Lower lobe of right lung (tissue), 2 donors: ENCODE data around the gene ZNF827. TPM values are rescaled to one million over a fixed set of nuclear protein-coding genes. Genes with fewer than 3 reads are reported as not detected.
A peak's percentile ranks its signal among the peaks of the same experiment; 100 is the strongest.

Source experiments
- ATAC-seq, 2 donors: fragments of 200-7000 bp; cut with Tn5 transposase; one replicate each; pipeline ENCODE4 v1.9.1; 2020 to 2022; ENCODE audit warnings: mild to moderate bottlenecking in 2 of 2, moderate library complexity in 2 of 2
- DNase-seq: peaks from one replicate; pipeline ENCODE4 v3.0.0-alpha.2; 2020
- H3K27ac ChIP-seq: fragments of 200-600 bp; one replicate; pipeline ENCODE4 v1.8.0; 2022
- H3K27me3 ChIP-seq: fragments of 200-600 bp; one replicate; pipeline ENCODE4 v1.8.0; 2022; ENCODE audit warnings: low read depth
- H3K36me3 ChIP-seq: fragments of 200-600 bp; one replicate; pipeline ENCODE4 v1.8.0; 2022; ENCODE audit warnings: mild to moderate bottlenecking
- H3K4me1 ChIP-seq: fragments of 200-600 bp; one replicate; pipeline ENCODE4 v1.8.0; 2022
- H3K4me3 ChIP-seq: fragments of 200-600 bp; one replicate; pipeline ENCODE4 v1.8.0; 2022; ENCODE audit warnings: mild to moderate bottlenecking
- H3K9me3 ChIP-seq: fragments of 200-600 bp; one replicate; pipeline ENCODE4 v1.8.0; 2022
- CTCF ChIP-seq: fragments of 200-600 bp; IDR thresholded peaks from one replicate; pipeline ENCODE4 v1.8.0; 2022; ENCODE audit warnings: antibody characterized with exemption, mild to moderate bottlenecking
- intact Hi-C: fragments of 100-400 bp; cut with DNase I; formaldehyde crosslinking; loops from one replicate; pipeline ENCODE4 v1.11.0; 2022
- total RNA-seq: library from RNA; stranded (reverse); fragmentation: NEBNext Ultra II Directional; extraction: Animal tissue kit (Norgen Biotek cat#: 25700); gene quantifications from one replicate; pipeline ENCODE4 v1.2.1, GENCODE V29; 2021
- donor health status: DM: no; HTN: yes; CAD: no; lungs with severe emphysema.

Gene ZNF827
- total RNA-seq, 1 donor from 2014 or later: 11.3 TPM

DNA sequence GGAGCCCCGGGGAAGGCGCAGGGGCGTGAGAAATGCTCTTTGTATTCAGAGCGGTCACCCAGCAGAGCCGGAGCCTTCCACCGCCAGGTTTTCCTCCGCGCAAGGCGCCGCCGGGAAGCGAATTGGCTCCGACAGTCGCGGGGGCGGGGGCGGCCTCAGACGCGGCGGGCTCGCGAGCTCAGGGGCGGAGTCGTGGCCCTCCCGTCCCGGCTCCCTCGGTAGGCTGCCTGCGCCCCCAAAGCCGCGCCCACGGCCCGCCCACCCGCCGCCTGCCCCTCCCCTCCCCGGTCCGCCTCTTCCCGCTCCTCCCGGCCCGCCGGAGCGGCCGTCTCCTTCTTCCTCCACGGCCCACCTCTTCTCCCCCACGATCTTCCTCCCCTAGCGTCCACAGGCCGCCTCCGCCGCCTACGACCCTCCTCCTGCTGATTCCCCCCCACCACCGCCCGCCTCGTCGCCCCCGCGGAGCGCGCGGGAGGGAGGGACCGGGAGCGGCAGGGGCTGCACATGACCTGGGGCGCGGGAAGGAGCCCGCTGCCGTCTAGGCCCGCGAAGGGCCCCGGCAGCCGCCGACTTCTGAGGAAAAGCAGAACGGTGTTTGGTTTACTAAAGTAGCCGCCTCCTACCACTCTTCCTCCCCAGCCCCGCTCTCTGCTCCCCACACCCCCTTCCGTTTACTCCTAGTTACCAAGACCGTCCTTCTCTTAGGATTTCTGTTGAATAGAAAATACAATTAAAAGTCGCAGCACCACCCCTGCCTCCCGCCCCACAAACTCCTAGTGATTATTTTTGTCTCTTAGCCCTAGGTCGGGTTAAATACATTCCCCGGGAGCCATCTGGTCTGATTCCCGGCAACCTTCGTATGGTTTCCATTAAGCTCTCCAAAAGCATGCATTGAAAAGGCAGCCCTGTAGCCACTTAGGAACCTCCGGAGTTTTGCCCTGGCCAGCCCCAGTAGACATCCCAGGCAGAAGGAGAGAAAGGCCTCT, 205.4 kb downstream of the ZNF827 start:
- DNase-seq (peak; percentile 96), ATAC-seq (peak; percentile 91 to 96)
- peak overlapping the region; percentile 90 for H3K27ac ChIP-seq
- H3K4me3 ChIP-seq: peak overlapping the region; percentile 61
- H3K36me3 ChIP-seq: no peaks in the 10 kb centered on the region
- intact Hi-C loops: no loop called here
- no peak for TF ChIP-seq CTCF
- H3K9me3 ChIP-seq: no peaks in the 10 kb centered on the region
- no peaks in the 10 kb centered on the region for H3K27me3 ChIP-seq
- H3K4me1 ChIP-seq: peaks cover 57% of the 10 kb centered on the region

DNA sequence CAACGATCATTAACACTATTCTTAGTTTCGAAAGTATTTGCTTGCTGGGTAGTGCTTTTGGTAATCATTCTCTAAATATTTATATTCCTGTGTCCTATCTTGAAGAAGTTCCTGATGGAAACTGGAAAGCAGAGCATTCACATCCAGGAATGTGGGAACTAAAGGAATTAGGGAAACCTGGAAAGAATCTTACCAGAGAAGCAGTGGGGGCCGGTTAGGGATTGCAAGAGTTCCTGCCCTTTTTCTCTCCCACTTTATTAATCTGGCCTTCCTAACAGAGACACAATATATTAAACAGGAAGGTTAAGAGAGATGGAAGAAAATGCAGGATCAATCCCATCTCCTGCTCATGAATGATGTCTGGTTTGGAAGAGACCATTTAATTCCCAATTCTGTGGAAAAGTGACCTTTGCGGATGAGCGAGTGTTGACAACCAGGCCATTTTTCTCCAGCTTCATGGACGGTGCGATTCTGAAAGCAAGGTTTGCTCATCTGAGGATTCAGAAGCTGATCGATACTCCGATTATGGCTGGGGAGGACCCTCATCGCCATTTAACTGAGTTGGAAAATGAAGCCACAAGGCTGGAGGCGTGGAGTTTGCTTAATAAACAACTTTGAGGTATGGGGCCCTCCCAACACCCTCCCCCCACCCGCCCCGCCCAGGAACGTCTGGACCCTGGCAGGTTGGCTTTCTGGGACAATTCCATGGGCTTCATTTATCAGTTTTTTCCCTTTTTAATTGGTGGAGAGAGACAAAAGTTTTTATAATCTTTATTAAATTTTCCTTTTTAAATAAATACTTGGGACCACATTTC, 206.4 kb downstream of the ZNF827 start:
- H3K27ac ChIP-seq: peak overlapping the region; percentile 90
- H3K4me3 ChIP-seq: peak overlapping the region; percentile 61
- DNase-seq: no peak
- TF ChIP-seq CTCF: no peak
- ATAC-seq: no peak
- H3K36me3 ChIP-seq: no peaks in the 10 kb centered on the region
- peaks cover 57% of the 10 kb centered on the region for H3K4me1 ChIP-seq
- H3K9me3 ChIP-seq: no peaks in the 10 kb centered on the region
- no peaks in the 10 kb centered on the region for H3K27me3 ChIP-seq
- intact Hi-C loops: no loop called here

DNA sequence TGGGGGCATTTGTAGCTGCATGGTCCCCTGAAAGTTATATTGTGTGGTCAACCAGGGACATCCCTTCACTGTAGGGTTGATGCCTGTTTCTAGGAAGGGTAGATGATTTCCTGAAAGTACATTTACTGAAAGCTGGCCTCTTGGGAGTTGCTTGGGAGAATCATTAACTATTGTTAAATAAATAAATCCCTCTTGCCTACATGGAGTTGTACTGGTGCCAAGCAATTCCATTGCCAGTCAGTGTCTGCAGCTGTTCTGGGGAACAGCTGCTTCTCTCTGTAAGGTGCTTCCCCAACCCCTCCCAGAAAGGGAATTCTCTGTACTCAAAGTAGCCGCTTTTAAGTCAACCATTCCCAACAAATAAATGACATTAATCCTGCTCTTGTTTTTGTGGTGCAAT, 207.6 kb downstream of the ZNF827 start:
- no peak for DNase-seq
- Histone ChIP-seq H3K9me3 (no peaks in the 10 kb centered on the region), H3K27me3 (no peaks in the 10 kb centered on the region), H3K4me3 (no peak overlapping the region), H3K4me1 (peaks cover 45% of the 10 kb centered on the region), H3K36me3 (no peaks in the 10 kb centered on the region), H3K27ac (no peak overlapping the region)
- TF ChIP-seq CTCF: no peak
- intact Hi-C loops: no loop called here
- ATAC-seq: no peak

- Histone ChIP-seq H3K9me3 (no peaks in the 10 kb centered on the region), H3K36me3 (no peaks in the 10 kb centered on the region), H3K27ac (no peak overlapping the region), H3K27me3 (no peaks in the 10 kb centered on the region), H3K4me1 (peaks cover 35% of the 10 kb centered on the region), H3K4me3 (no peak overlapping the region)
- no peak for TF ChIP-seq CTCF
- intact Hi-C loops: no loop called here
- DNase-seq: no peak
- no peak for ATAC-seq
Observed at GRCh38 chr4:145730026-145730425, 208.6 kb downstream of the ZNF827 start.

- no peak for ATAC-seq
- Histone ChIP-seq H3K27me3 (no peaks in the 10 kb centered on the region), H3K4me3 (no peak overlapping the region), H3K4me1 (no peaks in the 10 kb centered on the region), H3K36me3 (no peaks in the 10 kb centered on the region), H3K27ac (no peak overlapping the region), H3K9me3 (no peaks in the 10 kb centered on the region)
- no peak for DNase-seq
- no peak for TF ChIP-seq CTCF
- intact Hi-C loops: no loop called here
Observed at GRCh38 chr4:145723336-145723735, 215.3 kb downstream of the ZNF827 start.
